Smooth muscle cell (in vitro differentiated cells): Measurements from ENCODE around the gene SUCLA2. TPM values are rescaled to one million over a fixed set of nuclear protein-coding genes. Genes with fewer than 3 reads are reported as not detected.

Source experiments
- polyA plus RNA-seq: library from polyadenylated mRNA; unstranded; fragments of >200 nt; fragmentation: Nextera tagmentation; extraction: Ambion mirVana; gene quantifications from 2 replicates; pipeline ENCODE4 v1.2.1, GENCODE V29; 2016
- total RNA-seq: library from RNA; depleted of rRNA; stranded (reverse); fragments of >200 nt; gene quantifications from 2 replicates; pipeline ENCODE4 v1.2.3, GENCODE V29; 2014

SUCLA2 gene
- total and polyA plus RNA-seq, 2 experiments from 2014 or later, result 48.3 to 62.0 TPM

Other genes starting within 250 kb of the SUCLA2 start
- gene NUDT15, start 36.5 kb upstream of the SUCLA2 start, total RNA-seq, result 6.9 and 7.6 TPM in 2 replicates
- gene NUDT15, start 36.5 kb upstream of the SUCLA2 start, polyA plus RNA-seq, result 16.0 and 17.4 TPM in 2 replicates
- gene MED4, start 93.8 kb upstream of the SUCLA2 start, total RNA-seq, result 42.8 and 47.7 TPM in 2 replicates
- gene MED4, start 93.8 kb upstream of the SUCLA2 start, polyA plus RNA-seq, result 59.9 and 63.9 TPM in 2 replicates
- 459 and 557 TPM in 2 replicates for gene ITM2B, start 231.9 kb upstream of the SUCLA2 start, total RNA-seq
- 397 and 411 TPM in 2 replicates for gene ITM2B, start 231.9 kb upstream of the SUCLA2 start, polyA plus RNA-seq